ENCODE data around the gene CKMT2.

Gene CKMT2

GRCh38 chr5:81216152-81216551 lies 17.0 kb upstream of the CKMT2 start:
- DNase-seq: no peak

GRCh38 chr5:81219389-81219788 lies 13.7 kb upstream of the CKMT2 start:
- DNase-seq: no peak

DNA sequence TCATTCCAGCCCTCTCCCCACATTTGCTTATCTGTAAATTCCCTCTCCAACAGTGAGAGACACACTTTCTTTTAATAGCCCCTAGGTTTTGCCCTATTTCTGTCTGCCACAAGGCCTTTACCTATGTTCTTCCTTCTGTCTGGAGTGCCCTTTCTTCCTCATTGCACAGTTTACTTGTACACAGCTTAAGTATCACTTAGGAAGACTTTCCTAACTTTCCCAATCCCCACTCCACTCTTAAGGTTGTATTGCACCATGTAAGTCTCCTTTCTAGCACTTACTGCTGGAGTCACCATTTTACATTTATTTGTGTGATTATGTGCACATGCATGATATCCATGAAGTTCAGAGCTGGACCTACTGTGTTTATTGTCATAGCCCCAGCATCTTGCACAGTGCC lies 10.8 kb upstream of the CKMT2 start:
- no peak for DNase-seq

DNA sequence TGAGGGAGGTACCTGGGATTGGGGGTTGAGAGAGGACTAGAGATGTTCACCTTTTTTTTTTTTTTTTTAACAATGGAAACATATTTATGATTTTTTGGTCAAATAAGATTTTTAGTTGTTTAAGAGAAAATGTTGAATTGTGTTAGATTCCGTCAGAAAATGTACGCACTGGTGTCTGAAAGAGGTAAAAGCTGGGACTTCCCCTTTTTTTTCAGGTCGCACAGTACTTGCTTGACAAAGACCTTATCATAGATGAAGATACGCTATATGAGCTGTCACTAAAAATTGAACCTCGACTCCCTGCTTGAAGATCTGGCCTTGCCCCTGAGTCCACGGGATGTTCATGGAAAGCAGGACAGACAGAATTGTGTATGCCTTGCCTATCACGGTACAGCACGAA lies 7.7 kb upstream of the CKMT2 start:
- peak in 1 of 5 experiments; percentile 17 for DNase-seq

GRCh38 chr5:81226286-81226685 lies 6.8 kb upstream of the CKMT2 start:
- no peak for DNase-seq

DNA sequence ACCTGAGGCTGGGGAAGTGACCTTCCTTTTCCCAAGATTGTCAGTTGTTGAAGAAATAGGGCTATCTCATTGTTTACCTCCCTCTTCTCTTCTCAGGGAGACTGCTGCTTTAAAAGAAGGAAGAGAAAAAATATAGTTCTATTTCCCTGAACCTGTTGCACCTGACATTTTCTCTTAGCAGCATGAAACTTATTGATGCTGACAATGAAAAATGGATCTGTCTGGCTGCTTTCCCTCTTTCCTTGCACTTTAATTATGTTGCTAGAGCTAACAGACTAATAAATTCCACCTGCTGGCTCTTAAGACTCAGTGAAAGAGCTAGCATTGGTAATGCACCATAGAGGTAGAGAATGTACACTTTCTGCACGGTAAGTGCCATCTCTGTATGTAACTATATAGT lies 6.2 kb upstream of the CKMT2 start:
- DNase-seq: no peak

DNA sequence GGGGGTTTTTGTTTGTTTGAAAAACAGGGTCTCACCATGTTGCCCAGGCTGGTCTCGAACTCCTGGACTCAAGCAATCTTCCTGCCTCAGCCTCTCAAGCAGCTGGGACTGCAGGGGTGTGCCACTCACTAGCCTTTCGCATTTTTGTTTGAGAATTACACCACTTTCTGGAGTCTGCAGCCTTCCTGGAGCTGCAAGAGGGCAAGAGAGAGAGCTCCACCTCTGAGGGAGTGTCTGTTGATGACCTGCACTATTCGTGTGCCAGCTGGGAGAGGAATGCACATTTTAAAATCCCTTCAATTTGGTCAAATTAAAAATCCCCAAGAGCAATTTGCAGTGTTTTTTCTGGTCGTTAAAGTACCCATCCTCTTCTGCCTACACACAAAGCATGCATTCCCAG lies 5.0 kb upstream of the CKMT2 start:
- DNase-seq: no peak

GRCh38 chr5:81230416-81230815 lies 2.7 kb upstream of the CKMT2 start:
- no peak for DNase-seq

DNA sequence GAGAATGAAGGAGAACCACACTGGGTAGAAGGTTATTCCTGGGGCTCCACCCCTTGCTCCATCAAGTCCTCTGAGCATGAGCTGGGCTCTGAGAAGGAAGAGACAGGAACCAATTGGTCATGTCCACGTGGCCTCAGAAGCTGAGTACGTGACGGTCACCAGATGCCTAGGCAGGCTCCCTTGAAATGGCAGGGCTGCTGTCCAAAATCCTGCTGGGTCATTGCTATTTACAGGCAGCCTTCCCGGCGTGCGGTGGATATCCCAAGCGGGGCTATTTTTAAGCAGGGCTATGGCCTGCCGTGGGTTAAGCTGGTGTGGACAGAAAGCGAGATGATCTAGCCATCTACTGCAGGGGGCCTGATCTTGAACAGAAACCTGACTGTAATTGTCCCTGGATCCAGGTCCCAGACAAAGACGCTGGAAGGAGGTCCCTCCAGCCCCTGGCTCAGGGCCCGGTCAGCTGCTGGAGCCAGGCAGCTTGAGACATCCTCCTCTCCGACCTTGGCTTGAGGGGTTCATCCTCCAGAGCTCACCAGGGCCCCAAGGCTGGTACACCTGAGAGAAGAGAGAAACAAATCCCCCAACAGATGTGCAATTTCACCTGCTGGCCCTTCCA lies 550 bp upstream of the CKMT2 start:
- DNase-seq: no peak

- no peak for DNase-seq
Observed at GRCh38 chr5:81234299-81234698, 1.2 kb downstream of the CKMT2 start.

- no peak for DNase-seq
Observed at GRCh38 chr5:81234801-81235200, 1.7 kb downstream of the CKMT2 start.

DNA sequence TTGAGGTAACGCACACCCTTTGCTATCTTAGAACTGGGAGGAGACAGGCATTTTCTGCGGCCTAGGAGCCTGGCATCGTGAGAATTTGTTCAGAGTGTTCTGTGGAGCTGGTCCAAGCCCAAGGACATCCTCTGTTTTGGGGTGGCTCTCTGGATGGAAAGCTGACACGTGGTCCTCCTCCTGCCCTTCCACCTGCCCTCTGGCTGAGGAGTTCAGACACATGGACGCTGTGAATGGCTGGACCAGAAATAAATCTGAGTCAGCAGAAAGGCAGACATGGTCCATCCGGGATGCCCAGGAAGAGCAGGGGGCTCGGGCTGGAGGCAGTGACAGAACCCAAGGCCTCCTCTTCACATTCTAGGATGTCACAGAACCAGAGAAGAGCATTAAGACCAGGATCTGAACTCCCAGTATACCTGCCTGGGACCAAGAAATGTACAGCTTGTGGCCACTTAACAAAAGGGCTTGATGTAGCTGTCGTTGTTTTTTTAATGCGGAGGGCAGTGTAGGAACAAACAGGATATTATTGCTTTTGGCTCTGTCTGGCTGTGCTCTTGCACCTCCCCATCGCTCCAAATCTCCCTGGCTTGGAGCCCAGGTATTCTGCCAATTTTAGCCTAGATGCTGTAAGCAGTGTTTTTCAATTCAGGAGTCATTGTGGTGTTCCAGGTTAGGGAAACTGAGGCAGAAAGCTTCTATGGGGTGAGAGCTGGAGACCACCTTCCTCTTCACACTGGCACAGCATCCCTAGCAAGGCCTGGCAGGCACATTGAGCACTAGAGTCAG lies 2.4 kb downstream of the CKMT2 start:
- DNase-seq: no peak

DNA sequence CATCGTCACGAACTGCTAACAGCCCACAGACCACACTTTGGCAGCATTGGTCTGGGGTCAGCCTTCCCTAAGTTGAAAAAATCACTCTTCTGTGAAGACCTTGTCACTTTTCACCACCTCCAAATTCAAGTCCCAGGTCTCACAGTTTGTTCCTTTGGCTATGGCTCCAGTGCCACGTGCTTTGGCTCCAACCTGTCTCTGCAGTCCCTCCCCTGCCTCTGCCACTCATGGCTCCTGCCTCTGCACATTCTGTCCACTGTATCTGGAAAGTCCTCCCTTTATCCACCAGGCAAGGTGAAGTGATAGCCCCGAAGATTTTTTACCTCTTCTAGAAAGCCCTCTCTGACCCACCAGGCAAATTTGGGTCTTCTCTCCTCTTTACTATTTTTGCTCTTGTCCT lies 5.3 kb downstream of the CKMT2 start:
- no peak for DNase-seq

DNA sequence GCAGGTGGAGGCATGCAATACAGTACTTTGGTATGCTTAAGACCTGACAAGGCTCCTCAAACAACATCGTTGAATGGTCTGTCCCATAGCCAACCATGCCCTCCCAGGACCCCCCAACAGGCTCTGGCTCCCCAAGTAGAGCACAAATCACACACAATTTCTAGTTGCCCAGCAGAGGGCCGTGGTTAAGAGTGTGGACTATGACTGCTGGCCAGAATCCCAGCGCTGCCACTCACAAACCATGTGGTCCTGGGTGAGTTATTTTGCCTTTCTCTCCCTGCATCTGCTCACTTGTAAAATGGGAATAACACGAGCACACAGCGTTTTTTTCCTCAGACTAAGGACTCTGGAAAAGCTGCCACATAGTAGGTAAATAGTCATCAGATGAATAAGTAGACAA lies 6.5 kb downstream of the CKMT2 start:
- no peak for DNase-seq

DNA sequence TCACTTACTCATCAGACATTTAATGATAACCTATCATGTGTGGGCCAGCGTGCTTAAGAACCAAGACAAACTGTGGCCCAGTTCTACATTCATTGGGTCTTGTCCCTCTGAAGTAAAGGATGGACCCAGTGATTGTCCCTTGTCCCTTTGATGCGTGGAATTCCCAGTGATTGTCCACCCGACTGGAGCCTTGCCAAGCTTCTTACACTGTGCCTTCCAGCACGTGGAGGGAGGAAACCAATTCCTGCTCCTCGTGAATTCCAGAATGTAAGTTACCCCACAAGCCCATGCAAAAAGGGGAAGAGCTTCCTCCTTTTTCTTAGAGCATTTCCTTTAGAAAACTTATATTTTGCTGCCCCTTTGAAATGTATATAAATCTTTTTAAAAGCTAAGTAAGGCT lies 7.9 kb downstream of the CKMT2 start:
- DNase-seq: no peak

DNA sequence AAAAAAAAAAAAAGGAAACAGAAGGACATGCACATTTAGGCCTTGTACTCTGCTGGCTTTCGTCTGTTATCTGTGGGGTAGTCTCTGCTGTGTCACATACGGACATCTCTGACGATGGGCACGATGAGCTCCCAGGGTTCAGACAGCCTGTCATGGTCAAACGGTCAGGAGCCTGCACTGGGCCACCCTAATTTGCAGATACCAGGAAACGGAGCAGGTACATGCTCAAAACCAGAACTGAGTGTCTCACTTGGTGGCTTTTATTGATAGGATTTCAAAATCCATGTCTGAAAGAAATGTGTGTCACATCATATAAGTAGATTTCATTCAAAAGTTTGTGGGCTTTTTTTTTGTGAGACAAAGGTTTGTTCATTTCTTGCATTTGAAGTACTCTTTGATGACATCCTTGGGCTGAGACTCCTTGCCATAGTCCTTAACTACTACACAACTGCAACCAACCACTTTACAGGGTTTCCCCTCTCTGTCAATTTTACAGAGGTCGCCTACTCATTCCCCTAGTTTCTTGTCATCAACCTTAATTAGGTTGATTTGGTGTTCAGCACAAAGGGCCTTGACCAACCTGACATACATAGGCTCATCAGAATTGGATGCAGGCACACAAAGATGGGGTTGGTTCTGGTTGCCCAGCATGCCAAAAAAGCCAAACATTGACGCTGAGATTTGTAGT lies 9.0 kb downstream of the CKMT2 start:
- peak in 1 of 5 experiments; percentile 45 for DNase-seq

DNA sequence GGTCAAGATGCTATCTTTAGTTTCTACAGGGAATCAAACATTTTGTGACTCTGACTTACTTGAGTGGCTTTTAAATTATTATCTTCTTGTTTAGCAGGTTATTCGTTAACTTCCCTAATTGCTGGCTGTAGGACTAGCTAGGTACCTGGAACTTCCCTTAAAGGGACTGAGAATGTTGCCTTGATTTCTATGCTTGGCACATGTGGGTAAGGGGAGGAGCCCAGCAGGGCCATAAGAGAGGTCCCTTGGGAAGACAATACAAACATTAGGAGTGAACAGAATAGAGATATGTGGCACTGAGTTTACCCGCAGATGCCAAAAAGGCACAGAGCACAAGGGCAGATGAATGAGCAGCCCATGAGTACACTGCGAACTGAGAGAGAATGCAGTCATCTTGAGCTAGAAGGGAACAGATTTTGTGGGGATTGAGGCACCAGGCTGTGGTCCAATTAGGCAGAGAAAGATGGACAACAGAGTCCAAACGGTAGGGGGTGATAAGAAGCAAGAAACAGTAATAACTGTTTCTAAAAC lies 9.8 kb downstream of the CKMT2 start:
- no peak for DNase-seq

DNA sequence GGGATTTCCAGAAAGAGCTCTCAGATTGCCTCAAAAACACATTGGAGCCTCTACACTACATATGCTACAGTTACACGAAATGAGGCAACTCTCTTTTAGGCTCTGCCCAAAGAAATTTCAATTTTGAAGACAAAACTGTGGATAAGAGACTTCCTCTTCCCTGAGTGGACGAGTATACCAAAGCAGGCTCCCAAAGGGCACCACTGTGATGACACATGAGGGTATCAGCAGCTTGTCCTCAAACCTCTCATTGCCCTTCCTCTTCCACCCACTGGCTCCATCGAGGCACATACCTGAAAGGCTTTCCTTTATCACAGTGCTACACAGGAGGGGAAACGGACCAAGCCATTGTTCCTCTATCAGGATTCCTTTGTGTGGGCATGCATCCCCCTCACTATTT lies 11.3 kb downstream of the CKMT2 start:
- DNase-seq: no peak

GRCh38 chr5:81245871-81246235 lies 12.7 kb downstream of the CKMT2 start:
- DNase-seq: no peak

DNA sequence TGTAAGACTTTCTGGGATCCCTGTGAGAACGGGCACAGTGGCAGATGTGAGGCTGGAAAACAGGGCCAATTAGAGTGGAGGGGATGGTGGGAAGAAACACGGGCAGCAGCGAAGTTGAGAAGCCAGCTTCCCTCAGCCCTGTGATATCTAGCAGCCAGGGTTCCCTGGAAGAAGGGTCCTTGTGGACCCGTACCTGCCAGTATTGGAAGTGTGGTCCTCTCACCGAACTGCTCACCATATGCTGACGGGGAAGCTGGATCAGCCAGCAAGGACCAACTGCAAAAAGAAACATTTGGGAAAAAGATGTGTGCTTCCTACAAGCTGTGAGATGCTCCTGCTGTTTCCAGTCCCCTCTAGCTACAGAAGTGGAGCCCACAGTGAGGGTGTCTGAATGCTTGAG lies 13.6 kb downstream of the CKMT2 start:
- no peak for DNase-seq

GRCh38 chr5:81247441-81247972 lies 14.4 kb downstream of the CKMT2 start:
- DNase-seq: no peak

DNA sequence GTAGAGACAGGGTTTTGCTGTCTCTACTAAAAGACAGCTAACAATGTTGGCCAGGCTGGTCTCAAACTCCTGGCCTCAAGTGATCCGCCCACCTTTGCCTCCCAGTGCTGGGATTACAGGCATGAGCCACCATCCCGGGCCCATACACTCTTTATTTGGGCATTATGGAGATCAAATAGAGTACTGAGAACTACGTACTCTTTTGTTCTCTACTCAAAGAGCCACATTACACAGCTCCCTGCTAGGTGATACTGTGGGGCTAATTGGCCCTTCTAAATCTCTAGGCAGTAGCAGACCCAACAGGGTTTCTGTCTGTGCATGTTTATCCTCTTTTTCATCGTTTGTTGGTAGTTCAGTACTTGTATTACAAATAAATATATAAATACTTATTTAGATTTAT lies 16.1 kb downstream of the CKMT2 start:
- DNase-seq: no peak

GRCh38 chr5:81250004-81250403 lies 16.9 kb downstream of the CKMT2 start:
- DNase-seq: no peak

GRCh38 chr5:81251922-81252321 lies 18.8 kb downstream of the CKMT2 start:
- no peak for DNase-seq

All from T-helper 2 cell (primary cell).